NCI-H69 (cell line): ENCODE data around the gene SECTM1.

Experiments used
- DNase-seq: peaks from one replicate; lab custom pipeline; 2025; lab: John Stamatoyannopoulos, UW

The SECTM1 gene

DNA sequence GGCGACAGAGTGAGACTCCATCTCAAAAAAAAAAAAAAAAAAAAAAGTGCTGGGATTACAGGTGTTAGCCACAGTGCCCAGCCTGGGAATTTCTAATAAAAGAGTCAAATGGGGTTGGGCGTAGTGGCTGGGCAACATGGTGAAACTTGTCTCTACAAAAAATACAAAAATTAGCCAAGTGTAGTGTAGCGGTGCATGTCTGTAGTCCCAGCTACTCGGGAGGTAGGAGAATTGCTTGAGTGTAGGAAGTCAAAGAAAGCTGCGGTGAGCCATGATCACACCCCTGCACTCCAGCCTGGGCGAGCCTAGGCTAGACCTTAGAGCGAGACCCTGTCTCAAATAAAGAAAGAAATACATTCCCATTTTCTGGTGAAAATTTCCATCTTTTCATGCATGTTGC, 35.6 kb upstream of the SECTM1 start:
- DNase-seq: no peak

DNA sequence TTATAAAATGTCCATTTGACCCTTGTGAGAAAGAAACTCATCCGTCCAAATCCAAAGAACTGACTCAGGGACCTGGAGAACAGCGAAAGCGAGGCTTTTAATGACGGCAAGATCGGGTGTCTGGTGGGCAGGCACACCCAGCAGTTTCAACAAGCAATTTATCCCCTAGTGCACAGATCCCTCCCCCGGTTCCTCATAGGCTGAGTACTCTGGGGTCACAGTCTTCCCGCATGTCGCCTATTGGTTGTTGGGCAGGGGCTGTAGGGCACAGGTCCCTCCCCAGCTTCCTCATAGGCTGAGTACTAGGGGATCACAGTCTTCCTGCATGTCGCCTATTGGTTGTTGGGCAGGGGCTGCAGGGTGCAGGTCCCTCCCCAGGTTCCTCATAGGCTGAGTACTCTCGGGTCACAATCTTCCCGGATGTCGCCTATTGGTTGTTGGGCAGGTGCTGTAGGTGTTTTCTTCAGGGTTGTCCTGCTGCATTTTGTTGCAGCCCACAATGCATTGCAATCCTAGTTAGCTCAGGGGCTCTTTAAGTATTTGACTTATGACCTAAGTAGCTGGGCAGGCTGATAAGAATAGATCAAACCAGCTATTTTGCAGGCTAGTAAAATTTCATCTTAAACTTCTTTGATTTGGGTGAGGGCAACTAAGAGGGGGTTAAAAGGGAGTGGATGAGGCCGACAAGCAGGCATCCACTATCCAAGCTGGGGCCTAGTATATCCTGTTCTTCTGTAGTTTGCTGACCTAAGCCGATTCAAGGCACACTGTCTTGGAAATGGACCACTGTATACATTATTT, 34.4 kb upstream of the SECTM1 start:
- peak; percentile 70 for DNase-seq

DNA sequence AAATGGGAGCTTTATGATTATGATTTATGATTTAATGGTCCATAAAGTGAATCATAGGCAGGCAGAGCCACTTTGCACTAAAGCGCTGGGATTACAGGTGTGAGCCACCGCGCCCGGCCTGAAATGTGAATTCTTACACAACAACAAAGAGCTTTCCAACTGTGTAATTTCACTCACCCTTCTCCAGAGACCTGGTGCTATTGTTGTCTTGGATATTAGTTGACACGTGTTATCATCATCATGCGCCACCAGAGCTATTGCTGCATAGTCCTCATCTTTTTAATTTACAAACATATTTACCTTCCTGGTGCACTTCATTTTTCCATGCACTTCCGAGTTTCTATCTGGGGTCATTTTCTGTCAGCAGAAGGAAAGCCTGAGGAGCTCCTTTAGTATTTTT, 33.2 kb upstream of the SECTM1 start:
- peak; percentile 87 for DNase-seq

DNA sequence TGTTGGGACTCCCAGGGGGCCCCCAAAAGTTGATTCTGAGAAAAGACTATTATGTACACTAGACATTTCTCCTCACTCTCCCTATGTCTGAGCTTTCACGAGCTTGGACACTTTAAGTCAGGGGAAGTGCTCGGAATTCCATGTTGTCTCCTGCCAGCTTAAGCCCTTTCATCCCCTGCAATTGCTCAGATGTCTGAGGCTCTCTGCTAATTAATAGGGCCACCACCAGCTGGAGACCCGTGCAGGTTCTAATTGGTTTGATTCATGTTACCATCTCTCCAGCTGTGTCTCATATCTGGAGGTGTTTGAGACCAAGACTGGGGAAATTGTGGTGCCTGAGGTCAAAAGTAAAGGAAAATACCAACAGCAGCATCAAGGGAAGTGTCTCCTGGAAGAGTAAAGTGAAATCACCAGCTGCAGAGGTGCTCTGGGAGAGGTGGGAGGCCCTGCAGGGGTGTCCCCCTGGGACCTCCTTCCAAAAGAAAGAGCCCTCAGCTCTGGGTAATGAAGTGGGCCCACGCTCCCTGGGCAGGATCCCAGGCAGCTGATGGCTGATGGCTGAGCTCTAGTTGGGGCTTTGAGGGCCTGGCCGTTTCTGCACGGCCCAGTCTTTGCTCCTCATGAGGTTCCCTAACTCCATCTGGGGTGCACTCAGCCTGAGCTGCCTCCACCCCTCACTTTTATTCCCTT, 32.2 kb upstream of the SECTM1 start:
- DNase-seq: peak; percentile 80

DNA sequence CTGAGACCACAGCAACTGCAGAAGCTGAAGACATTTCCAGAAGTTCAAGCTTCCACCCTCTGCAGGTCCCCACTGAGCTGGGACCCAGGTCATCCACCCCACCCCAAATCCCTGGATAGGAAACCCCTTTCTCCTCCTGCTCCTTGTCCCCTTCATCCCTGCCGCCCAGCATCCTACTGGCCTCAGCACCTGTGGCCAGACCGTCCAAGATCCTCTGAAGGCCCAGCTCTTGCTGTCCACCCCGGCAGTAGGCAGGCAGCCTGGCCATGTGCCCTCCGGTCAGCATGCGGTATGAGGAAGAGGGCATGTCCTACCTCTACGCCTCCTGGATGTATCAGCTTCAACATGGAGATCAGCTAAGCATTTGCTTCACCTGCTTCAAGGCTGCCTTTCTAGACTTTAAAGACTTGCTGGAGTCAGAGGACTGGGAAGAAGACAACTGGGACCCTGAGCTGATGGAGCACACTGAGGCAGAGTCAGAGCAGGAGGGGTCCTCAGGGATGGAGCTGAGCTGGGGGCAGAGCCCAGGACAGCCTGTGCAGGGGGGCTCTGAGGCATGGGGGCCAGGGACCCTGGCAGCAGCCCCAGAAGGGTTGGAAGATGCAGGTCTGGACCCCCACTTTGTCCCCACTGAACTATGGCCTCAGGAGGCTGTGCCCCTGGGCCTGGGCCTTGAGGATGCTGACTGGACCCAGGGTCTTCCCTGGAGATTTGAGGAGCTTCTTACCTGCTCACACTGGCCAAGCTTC, 28.5 kb upstream of the SECTM1 start:
- no peak for DNase-seq

DNA sequence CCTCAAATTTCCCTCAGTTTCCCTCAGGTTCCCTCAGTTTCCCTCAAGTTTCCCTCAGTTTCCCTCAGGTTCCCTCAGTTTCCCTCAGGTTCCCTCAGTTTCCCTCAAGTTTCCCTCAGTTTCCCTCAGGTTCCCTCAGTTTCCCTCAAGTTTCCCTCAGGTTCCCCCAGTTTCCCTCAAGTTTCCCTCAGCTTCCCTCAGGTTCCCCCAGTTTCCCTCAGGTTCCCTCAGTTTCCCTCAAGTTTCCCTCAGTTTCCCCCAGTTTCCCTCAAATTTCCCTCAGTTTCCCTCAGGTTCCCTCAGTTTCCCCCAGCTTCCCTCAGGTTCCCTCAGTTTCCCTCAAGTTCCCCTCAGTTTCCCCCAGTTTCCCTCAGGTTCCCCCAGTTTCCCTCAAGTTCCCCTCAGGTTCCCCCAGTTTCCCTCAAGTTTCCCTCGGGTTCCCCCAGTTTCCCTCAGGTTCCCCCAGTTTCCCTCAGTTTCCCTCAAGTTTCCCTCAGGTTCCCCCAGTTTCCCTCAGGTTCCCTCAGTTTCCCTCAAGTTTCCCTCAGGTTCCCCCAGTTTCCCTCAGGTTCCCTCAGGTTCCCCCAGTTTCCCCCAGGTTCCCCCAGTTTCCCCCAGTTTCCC, 26.0 kb upstream of the SECTM1 start:
- DNase-seq: peak; percentile 77

DNA sequence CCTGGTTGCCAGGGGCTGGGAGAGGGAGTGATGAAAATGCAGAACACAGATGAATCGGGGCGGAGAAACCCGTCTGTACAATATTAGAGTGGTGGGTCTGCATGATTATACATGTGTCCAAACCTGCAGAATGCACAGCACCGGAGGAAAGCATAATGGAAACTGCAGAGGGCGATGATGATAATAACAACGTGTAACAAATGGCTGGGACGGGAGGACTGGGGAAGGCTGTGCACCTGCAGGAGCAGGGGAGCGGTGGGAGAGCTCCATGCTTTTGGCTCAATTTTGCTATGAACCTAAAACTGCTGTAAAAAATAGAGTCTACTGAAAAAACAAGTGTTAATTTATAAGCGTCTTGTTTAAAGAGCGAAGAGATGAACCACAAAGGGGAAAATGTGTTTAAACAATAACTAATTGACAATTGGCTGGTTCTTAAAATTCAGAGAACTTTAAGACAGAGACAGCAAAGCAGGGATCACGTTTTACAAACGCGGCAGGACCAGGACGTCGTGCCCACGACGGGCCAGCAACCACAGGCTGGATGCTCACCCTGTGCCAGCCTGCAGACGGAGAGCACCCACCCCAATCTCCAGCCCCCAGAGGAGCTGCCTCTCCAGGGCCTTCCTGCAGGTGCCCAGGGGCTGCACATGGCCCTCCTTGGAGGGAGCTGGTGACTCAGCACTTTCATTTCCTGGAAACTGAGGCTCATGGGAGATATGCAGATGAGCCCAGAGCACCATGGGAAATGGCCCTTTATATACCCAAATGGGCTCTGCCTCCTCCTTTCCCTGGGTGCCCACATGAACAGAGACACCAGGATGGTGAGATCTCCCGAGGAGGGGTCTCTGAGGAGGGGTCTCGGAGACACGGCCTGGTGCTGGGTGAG, 25.1 kb upstream of the SECTM1 start, which contains the start of gene TEX19:
Gene TEX19, plus strand, starts transcription at position 783 of the 886 bp plus-strand sequence. CDS start 2,904 bp downstream, outside the sequence.
- DNase-seq: peak; percentile 83

DNA sequence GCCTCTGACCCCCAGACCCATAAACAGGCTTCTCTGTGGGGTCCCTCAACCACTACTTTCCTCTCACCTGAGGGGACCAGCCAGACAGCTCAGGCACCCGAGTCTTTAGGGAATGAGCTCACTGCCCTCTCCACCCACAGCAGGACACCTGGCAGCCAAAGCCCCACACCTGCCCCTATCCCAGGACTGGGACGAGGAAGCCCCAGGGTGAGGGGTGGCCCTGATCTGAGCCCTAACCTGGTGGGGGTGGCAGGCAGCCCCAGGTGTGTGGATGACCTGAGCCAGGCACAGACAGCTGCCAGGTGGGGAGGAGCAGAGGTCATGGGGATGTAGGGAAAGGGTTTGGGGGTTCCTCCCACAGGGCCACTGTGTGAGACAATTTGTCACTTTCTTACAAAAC, 23.8 kb upstream of the SECTM1 start:
- DNase-seq: no peak

DNA sequence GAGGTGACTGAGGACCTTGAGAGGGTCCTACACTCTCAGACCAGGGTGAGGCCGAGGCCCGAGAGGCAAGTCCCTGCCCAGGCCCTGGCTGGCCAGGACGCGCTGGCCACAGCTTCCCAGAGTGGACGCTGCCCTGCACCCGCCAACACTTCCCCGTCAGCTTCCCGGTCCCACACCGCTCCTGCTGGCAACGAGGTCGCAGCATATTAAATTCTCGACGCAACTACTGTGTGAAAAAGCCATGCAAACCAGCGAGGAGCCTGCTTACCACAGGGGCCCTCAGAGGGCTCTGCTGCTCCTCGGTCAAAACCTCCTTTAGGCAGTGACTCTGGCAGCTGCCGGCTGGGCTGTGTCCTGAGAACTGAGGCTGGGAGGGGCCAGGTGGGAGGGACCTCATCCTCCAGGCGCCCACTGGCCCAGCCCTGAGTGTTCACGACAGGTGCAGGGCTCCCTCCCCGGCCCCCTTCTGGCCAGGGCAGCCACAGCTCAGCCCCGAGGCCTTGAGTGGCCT, 23.3 kb upstream of the SECTM1 start:
- DNase-seq: peak; percentile 33

DNA sequence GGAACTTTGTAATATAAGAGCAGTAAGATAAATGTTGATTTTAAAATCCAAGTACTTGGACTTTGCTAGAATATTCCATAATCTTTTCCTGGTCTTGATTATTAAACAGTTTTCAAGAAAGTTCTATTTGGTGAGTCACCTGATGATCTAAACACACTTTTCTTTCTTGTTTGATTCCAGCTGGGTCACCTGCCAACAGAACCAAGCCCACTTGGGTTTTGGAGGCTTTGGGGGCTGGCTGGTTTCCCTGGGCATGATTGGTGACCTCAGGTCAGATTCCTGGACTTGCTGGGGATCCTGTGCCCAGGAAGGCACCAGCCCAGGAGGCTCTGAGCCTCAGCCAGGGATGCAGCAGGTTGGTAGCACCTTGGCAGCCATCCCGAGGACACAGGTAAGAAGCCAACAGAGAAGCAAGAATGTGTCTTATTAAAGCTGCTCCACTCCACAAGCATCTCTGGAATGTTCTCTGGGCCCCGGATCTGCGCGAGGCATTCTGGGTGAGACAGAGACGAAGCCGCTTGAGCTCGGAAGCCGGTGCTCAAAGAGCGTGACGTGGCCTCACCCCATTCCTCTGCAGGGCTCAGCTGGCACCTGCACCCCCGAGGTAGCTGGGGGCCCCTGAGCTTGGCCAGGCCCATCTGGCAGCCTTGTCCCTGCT, 22.3 kb upstream of the SECTM1 start:
- DNase-seq: no peak

DNA sequence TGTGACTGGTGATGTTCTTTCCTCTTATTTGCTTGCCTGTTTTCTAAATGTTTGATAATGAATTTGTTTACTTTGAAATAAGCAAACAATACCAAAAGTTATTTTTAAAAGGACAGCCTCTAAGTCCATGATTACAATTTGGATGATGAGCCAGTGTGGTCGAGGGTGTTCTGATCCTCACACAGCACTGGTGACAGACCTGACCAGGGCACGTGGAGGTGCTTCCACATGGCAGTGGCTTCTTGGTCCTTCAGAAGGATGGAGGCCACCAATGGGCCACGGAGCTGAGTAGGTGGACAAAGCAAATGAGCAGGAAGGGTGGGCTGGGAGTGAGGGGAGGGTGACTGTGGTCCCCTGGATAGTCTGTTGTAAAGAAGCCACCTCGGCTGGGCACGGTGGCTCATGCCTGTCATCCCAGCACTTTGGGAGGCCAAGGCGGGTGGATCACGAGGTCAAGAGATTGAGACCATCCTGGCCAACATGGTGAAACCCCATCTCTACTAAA, 21.3 kb upstream of the SECTM1 start:
- DNase-seq: no peak

DNA sequence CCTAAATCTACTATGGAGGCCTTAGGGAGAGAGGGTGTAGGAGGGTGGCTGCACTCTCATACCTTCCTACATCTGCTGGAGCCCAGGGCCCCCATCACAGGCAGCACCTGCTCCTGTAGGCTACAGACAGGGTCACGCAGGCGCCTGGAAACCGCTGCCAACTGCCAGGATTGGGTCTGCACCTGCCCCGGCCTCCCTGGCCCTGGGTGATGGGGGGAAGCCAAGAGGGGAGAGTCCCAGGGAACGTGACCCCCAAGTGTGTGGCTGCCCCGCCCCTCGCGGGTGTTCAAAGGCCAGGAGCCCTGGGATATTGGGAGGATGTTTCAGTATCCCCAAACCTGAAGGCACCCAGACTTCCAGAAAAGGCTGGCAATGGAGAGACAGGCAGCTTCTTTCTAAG, 19.9 kb upstream of the SECTM1 start:
- no peak for DNase-seq

DNA sequence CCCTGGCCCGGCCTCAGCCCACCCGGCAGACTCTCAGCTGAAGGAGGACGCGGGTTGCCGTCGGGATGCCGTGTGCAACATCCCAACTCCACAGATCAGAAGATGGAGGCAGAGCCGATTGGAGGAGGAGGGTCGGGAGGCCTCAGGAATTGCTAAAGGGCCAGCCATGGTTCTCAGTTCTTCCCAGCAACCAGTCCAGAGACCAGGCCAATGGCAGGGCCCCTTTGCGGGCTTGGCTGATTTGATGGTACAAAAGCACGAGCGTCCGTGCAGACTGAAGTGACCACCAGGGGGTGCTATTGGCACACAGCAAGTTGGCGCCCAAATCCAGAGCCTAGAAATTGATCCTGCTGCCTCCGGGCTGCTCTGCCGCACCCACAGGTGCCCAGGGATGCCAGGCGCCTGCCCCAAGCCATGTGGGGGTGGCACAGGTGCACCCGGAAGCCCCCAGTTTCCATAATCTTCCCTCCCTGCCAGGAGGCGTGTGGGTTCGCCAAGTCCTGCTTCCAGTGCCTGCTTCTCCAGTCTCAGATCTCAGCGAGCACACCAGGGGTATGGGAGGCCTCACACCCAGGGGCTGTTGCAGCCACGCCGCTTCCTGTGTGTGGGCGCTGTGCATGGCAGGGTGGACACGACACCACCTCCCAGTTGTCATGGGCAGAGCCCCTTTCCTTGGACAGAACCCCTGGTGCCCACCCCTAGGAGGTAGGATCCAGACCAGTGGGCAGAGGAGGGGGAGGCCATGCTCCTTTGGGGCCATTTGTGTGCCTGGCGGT, 18.3 kb upstream of the SECTM1 start:
- DNase-seq: peak; percentile 88

DNA sequence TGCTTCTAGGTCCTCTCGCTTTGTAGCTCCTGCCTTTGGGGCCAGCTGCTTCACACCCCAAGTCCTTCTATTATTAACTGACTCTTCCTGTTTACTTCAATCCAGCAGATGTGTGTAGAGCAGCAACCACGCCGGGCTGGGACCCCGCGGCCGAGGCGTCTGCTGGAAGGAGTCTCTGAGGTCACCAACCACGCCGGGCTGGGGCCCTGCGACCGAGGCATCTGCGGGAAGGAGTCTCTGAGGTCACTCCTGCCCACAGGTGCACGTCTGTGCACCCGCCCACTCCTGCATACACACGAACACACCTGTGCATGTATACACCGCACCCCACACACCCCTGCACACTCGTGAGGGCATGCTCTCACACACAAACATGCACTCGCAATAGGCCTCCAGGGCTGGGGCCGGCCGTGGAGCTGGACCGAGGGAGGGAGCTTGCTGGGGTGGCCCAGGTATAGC, 17.7 kb upstream of the SECTM1 start:
- no peak for DNase-seq

DNA sequence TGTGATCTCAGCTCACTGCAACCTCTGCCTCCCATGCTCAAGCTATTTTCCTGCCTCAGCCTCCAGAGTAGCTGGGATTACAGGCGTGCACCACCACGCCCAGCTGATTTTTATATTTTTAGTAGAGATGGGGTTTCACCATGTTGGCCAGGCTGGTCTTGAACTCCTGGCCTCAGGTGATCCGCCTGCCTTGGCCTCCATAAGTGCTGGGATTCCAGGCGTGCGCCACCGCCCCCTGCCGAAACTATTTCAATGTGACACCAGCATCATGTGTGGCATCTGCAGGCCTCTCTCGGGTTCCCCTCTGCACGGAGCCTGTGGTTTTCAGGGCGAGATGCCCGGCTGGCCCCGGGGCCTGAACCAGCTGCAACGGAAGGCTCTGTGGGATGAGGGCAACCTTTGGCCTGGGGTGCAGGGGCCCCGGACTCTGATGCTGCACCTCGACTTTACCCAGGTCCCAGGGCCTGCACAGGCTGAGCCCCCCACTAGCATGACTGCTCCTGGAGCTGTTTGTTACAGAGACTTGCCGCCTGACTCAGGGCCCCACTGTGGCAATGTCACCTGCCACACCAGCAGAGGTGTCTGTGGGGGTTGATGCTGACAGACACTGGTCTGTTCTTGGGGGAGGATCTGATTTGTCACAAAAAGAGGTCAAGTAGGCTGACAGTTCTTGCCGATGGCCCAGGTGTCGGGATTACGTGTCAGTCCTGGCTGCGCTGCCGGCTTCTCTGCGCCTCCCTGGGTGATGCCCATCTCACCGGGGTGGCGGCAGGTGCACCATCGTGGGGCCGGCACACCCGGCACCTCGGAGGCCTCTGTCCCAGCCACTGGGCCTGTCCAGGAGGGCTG, 16.8 kb upstream of the SECTM1 start:
- no peak for DNase-seq

DNA sequence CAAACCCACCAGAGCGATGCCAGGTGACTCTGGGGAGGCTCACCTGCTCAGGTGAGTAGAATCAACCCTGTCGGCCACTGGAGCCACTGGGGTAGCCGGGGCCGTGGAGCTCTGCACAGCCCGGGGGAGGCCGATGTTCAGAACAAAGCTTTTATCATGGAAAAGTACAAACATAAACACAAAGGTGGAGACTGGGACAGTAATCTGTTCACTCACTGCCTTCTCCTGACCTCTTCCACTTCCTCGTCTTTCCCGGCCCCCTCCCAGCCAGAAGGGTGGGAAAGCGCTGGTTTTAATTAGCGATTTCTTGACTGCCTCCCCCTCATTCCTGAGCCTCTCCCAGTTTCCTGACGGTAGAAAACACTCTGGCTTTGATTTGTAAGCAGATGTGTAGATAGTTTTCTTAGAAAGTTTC, 15.7 kb upstream of the SECTM1 start:
- no peak for DNase-seq

DNA sequence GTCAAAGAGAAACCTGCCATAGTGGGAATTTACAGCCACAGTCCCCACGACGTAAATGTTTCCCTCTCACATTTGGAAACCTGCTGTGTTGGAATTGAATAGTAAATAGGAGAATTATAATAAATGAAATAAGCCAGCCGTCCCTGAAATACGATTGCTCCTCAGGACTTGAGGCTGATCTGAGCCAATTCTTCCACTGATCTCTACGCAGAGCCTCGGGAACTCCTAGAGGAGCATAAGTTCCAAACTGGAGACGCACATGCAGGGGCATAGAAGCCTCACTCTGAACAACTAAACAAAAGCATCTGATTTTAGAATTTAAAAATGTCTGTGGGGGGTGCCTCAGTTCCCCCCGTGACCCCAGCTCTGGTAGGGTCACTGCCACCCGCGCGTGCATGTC, 15.3 kb upstream of the SECTM1 start:
- DNase-seq: no peak

DNA sequence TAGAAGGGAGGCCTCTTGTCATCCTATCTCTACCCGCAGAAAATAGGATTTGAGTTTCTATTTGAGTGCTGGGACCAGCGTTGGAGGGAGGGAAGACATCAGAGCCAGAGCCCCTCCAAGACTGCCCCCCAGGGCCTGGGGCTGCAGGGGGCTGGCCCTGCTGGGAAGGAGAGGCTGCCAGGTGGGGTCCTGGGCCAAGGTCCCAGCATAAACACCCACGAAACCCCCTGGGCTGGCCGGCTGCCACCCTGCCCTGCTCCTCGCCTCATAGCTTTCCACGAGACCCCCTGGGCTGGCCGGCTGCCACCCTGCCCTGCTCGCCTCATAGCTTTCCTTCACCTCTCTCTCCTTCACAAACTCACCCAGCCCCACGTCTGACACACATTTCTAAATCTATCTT, 14.9 kb upstream of the SECTM1 start:
- no peak for DNase-seq
